ENCODE results near the gene TDRD3.

Gene TDRD3

DNA sequence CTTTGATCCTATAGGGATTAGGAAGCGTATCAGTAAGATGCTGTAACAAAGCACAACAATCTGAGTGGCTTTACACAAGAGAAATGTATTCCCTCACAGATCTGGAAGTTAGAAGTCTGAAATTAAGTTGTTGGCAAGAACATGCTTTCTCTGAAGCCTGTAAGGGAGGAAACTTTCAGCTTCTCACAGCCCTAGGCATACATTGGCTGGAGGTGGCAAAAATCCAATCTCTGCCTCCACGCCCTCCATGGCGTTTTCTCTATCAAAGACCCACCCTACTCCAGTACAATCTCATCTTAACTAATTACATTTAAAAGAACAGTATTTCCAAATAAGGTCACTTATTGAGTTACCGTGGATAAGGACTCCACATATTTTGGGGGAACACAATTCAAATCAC is 211.9 kb downstream of the TDRD3 start:
- Histone ChIP-seq H3K27ac (ENCODE audit: low read depth, low read length) (no peak overlapping the region), H3K4me2 (ENCODE audit: low read length) (no peak overlapping the region), H4K20me1 (ENCODE audit: control insufficient read depth, insufficient read depth, low read depth, low read length) (no peaks in the 10 kb centered on the region), H3K27me3 (ENCODE audit: control insufficient read depth, low read length) (no peaks in the 10 kb centered on the region), H3K9me2 (replicated peaks; ENCODE audit: control insufficient read depth, low read length) (no peaks in the 10 kb centered on the region), H3K36me3 (ENCODE audit: control insufficient read depth, low read length) (no peaks in the 10 kb centered on the region), H3K79me2 (ENCODE audit: control insufficient read depth, low read length) (no peaks in the 10 kb centered on the region), H3F3A (ENCODE audit: control insufficient read depth, insufficient read depth) (no peaks in the 10 kb centered on the region), H3K4me1 (ENCODE audit: control insufficient read depth, low read length) (no peaks in the 10 kb centered on the region), H3K4me3 (ENCODE audit: low read length) (no peak overlapping the region), H3K9me3 (ENCODE audit: control insufficient read depth, insufficient read depth, low read length) (no peaks in the 10 kb centered on the region)
- TF ChIP-seq EZH2phosphoT487 (IDR thresholded peaks at IDR 0.05; ENCODE audit: borderline replicate concordance, low read length): no peak
- TF ChIP-seq, protein P1, sequence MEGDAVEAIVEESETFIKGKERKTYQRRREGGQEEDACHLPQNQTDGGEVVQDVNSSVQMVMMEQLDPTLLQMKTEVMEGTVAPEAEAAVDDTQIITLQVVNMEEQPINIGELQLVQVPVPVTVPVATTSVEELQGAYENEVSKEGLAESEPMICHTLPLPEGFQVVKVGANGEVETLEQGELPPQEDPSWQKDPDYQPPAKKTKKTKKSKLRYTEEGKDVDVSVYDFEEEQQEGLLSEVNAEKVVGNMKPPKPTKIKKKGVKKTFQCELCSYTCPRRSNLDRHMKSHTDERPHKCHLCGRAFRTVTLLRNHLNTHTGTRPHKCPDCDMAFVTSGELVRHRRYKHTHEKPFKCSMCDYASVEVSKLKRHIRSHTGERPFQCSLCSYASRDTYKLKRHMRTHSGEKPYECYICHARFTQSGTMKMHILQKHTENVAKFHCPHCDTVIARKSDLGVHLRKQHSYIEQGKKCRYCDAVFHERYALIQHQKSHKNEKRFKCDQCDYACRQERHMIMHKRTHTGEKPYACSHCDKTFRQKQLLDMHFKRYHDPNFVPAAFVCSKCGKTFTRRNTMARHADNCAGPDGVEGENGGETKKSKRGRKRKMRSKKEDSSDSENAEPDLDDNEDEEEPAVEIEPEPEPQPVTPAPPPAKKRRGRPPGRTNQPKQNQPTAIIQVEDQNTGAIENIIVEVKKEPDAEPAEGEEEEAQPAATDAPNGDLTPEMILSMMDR (IDR thresholded peaks at IDR 0.05; ENCODE audit: low read depth, low read length, poor library complexity, severe bottlenecking): no peak

DNA sequence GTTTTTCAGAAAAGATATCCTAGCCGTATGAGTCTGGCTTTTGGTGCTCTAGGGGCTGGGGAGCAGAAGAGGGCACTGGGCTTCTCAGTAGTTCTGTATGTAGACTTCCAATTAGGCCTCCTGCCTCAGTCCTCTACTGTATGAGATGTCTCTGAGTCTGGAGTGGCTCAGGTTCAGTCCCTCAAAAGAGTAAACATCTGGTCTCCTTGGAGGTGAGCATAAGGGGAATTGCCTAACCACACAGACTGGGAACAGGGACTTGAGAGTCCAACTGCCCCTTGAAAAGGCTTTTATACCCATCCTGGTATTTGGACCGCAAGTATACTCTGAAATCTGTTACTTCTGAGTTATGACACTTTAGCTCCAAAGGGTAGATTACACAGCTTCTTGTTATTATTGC is 214.5 kb downstream of the TDRD3 start:
- Histone ChIP-seq H3F3A (ENCODE audit: control insufficient read depth, insufficient read depth) (no peaks in the 10 kb centered on the region), H3K4me3 (ENCODE audit: low read length) (no peak overlapping the region), H3K36me3 (ENCODE audit: control insufficient read depth, low read length) (no peaks in the 10 kb centered on the region), H3K9me3 (ENCODE audit: control insufficient read depth, insufficient read depth, low read length) (no peaks in the 10 kb centered on the region), H4K20me1 (ENCODE audit: control insufficient read depth, insufficient read depth, low read depth, low read length) (no peaks in the 10 kb centered on the region), H3K4me2 (ENCODE audit: low read length) (no peak overlapping the region), H3K4me1 (ENCODE audit: control insufficient read depth, low read length) (no peaks in the 10 kb centered on the region), H3K27me3 (ENCODE audit: control insufficient read depth, low read length) (no peaks in the 10 kb centered on the region), H3K79me2 (ENCODE audit: control insufficient read depth, low read length) (no peaks in the 10 kb centered on the region), H3K27ac (ENCODE audit: low read depth, low read length) (no peak overlapping the region), H3K9me2 (replicated peaks; ENCODE audit: control insufficient read depth, low read length) (no peaks in the 10 kb centered on the region)
- TF ChIP-seq, protein P1 (IDR thresholded peaks at IDR 0.05; ENCODE audit: low read depth, low read length, poor library complexity, severe bottlenecking): no peak
- TF ChIP-seq EZH2phosphoT487 (IDR thresholded peaks at IDR 0.05; ENCODE audit: borderline replicate concordance, low read length): no peak

DNA sequence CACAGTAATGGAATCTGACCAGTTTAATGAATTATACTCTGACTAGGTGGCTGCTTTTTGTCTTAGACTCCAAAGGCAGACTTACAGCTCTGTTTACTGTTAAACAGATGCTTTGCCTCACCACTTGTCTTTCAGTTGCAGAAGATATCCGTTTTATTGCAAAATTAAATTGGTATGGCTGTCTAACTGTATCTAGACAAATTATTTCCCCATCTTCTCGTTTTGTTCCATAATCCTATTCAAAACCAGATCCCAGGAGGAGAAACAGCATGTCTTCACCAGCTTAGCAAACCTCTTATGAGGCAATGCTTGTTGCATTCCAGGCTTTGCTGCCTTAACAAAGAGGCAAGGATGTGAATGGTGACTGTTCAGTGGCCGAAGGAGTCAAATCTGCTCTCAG is 215.6 kb downstream of the TDRD3 start:
- H3K9me3 ChIP-seq (ENCODE audit: control insufficient read depth, insufficient read depth, low read length): no peaks in the 10 kb centered on the region
- TF ChIP-seq, protein P1 (IDR thresholded peaks at IDR 0.05; ENCODE audit: low read depth, low read length, poor library complexity, severe bottlenecking): no peak
- no peaks in the 10 kb centered on the region for H4K20me1 ChIP-seq (ENCODE audit: control insufficient read depth, insufficient read depth, low read depth, low read length)
- H3K79me2 ChIP-seq (ENCODE audit: control insufficient read depth, low read length): no peaks in the 10 kb centered on the region
- H3K4me2 ChIP-seq (ENCODE audit: low read length): no peak overlapping the region
- H3K4me3 ChIP-seq (ENCODE audit: low read length): no peak overlapping the region
- no peaks in the 10 kb centered on the region for H3K27me3 ChIP-seq (ENCODE audit: control insufficient read depth, low read length)
- H3K4me1 ChIP-seq (ENCODE audit: control insufficient read depth, low read length): no peaks in the 10 kb centered on the region
- no peaks in the 10 kb centered on the region for H3K9me2 ChIP-seq (replicated peaks; ENCODE audit: control insufficient read depth, low read length)
- H3K36me3 ChIP-seq (ENCODE audit: control insufficient read depth, low read length): no peaks in the 10 kb centered on the region
- H3F3A ChIP-seq (ENCODE audit: control insufficient read depth, insufficient read depth): no peaks in the 10 kb centered on the region
- H3K27ac ChIP-seq (ENCODE audit: low read depth, low read length): no peak overlapping the region

DNA sequence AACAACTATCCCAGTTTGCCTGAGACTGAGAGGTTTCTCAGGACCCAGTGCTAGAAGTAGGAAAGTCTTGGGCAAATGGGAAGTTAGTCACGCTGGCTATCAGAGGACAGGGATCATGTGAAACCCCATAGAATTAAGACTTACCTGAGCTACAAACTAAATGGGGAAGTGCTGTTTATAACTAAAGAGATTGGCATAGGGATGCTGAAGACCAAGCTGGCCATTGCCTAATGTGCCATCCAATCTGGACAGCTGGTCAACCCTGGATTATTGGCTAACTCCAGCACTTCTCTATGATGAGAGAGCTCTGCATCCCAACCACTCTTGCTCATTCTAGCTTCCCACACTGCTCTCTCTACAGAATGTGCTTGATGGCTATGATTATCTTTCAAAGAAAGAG is 216.1 kb downstream of the TDRD3 start:
- Histone ChIP-seq H4K20me1 (ENCODE audit: control insufficient read depth, insufficient read depth, low read depth, low read length) (no peaks in the 10 kb centered on the region), H3K4me2 (ENCODE audit: low read length) (no peak overlapping the region), H3K27ac (ENCODE audit: low read depth, low read length) (no peak overlapping the region), H3K4me3 (ENCODE audit: low read length) (no peak overlapping the region), H3F3A (ENCODE audit: control insufficient read depth, insufficient read depth) (no peaks in the 10 kb centered on the region), H3K36me3 (ENCODE audit: control insufficient read depth, low read length) (no peaks in the 10 kb centered on the region), H3K9me3 (ENCODE audit: control insufficient read depth, insufficient read depth, low read length) (no peaks in the 10 kb centered on the region), H3K27me3 (ENCODE audit: control insufficient read depth, low read length) (no peaks in the 10 kb centered on the region), H3K79me2 (ENCODE audit: control insufficient read depth, low read length) (no peaks in the 10 kb centered on the region), H3K9me2 (replicated peaks; ENCODE audit: control insufficient read depth, low read length) (no peaks in the 10 kb centered on the region), H3K4me1 (ENCODE audit: control insufficient read depth, low read length) (no peaks in the 10 kb centered on the region)
- TF ChIP-seq, protein P1 (IDR thresholded peaks at IDR 0.05; ENCODE audit: low read depth, low read length, poor library complexity, severe bottlenecking): no peak
- TF ChIP-seq EZH2phosphoT487 (IDR thresholded peaks at IDR 0.05; ENCODE audit: borderline replicate concordance, low read length): no peak
